ENCODE measurements around the gene CLN3. TPM values are rescaled to one million over a fixed set of nuclear protein-coding genes. Genes with fewer than 3 reads are reported as not detected.
A peak's percentile ranks its signal among the peaks of the same experiment; 100 is the strongest.

CLN3 gene
- total RNA-seq (25.2 and 29.3 TPM in 2 replicates), polyA plus RNA-seq (29.6 and 39.2 TPM in 2 replicates)

- DNase-seq (ENCODE audit: low read depth in 1 of 2, low spot score in 1 of 2): peak; percentile 91 to 96
- Histone ChIP-seq H3K27me3 (no peaks in the 10 kb centered on the region), H3K9me3 (ENCODE audit: low read depth) (no peaks in the 10 kb centered on the region), H3K4me1 (ENCODE audit: low read depth) (no peaks in the 10 kb centered on the region), H3K4me3 (peak within 1 kb of the TSS; percentile 78), H3K36me3 (peaks cover 4% of the 10 kb centered on the region), H3K27ac (peak within 1 kb of the TSS; percentile 97)
- TF ChIP-seq CTCF (IDR thresholded peaks at IDR 0.05; ENCODE audit: low read depth, low read length): no peak
Measured at GRCh38 chr16:28491970-28492474, at the start of gene CLN3. CLN3 (minus strand) TSS chr16:28492074; CDS start chr16:28491759, 315 bp downstream.

GRCh38 chr16:28540346-28540745 is 48.5 kb upstream of the CLN3 start:
- TF ChIP-seq CTCF (IDR thresholded peaks at IDR 0.05; ENCODE audit: low read depth, low read length): no peak
- H3K27me3 ChIP-seq: no peaks in the 10 kb centered on the region
- no peak overlapping the region for H3K4me3 ChIP-seq
- DNase-seq (ENCODE audit: low read depth in 1 of 2, low spot score in 1 of 2): no peak
- no peaks in the 10 kb centered on the region for H3K4me1 ChIP-seq (ENCODE audit: low read depth)
- no peaks in the 10 kb centered on the region for H3K9me3 ChIP-seq (ENCODE audit: low read depth)
- H3K27ac ChIP-seq: no peak overlapping the region
- H3K36me3 ChIP-seq: no peaks in the 10 kb centered on the region

GRCh38 chr16:28538733-28539596 is 47.1 kb upstream of the CLN3 start, which contains the start of gene NUPR1:
NUPR1 (minus strand) TSS chr16:28538974; CDS start chr16:28538907, 67 bp downstream.
- Histone ChIP-seq H3K4me3 (no peak within 1 kb of the TSS), H3K4me1 (ENCODE audit: low read depth) (no peaks in the 10 kb centered on the region), H3K27ac (no peak within 1 kb of the TSS), H3K27me3 (no peaks in the 10 kb centered on the region), H3K36me3 (no peaks in the 10 kb centered on the region), H3K9me3 (ENCODE audit: low read depth) (no peaks in the 10 kb centered on the region)
- TF ChIP-seq CTCF (IDR thresholded peaks at IDR 0.05; ENCODE audit: low read depth, low read length): no peak
- DNase-seq (ENCODE audit: low read depth in 1 of 2, low spot score in 1 of 2): peak in 1 of 2 donors; percentile 99

GRCh38 chr16:28537964-28538732 is 46.3 kb upstream of the CLN3 start:
- Histone ChIP-seq H3K27me3 (no peaks in the 10 kb centered on the region), H3K27ac (no peak overlapping the region), H3K36me3 (no peaks in the 10 kb centered on the region), H3K4me1 (ENCODE audit: low read depth) (no peaks in the 10 kb centered on the region), H3K9me3 (ENCODE audit: low read depth) (no peaks in the 10 kb centered on the region), H3K4me3 (no peak overlapping the region)
- TF ChIP-seq CTCF (IDR thresholded peaks at IDR 0.05; ENCODE audit: low read depth, low read length): no peak
- no peak for DNase-seq (ENCODE audit: low read depth in 1 of 2, low spot score in 1 of 2)

- Histone ChIP-seq H3K4me1 (ENCODE audit: low read depth) (no peaks in the 10 kb centered on the region), H3K4me3 (no peak overlapping the region)
Measured at GRCh38 chr16:28537076-28537475, 45.2 kb upstream of the CLN3 start.

More at GRCh38 chr16:28537076-28537475, 45.2 kb upstream of the CLN3 start:
- no peak for DNase-seq (ENCODE audit: low read depth in 1 of 2, low spot score in 1 of 2)
- TF ChIP-seq CTCF (IDR thresholded peaks at IDR 0.05; ENCODE audit: low read depth, low read length): no peak
- no peaks in the 10 kb centered on the region for H3K27me3 ChIP-seq
- no peak overlapping the region for H3K27ac ChIP-seq
- no peaks in the 10 kb centered on the region for H3K36me3 ChIP-seq
- H3K9me3 ChIP-seq (ENCODE audit: low read depth): no peaks in the 10 kb centered on the region

All from cardiac muscle cell (in vitro differentiated cells and primary cell).